SH-SY5Y (cell line): ENCODE measurements around the gene RASGRF2.

Source experiments
- GATA2 ChIP-seq: IDR thresholded peaks from 2 replicates; pipeline ENCODE4 v1.6.1; 2011; ENCODE audit warnings: mild to moderate bottlenecking, low read depth, low read length
- GATA3 ChIP-seq: IDR thresholded peaks from 2 replicates; pipeline ENCODE4 v1.6.1; 2011; ENCODE audit warnings: low read depth, mild to moderate bottlenecking, low read length, moderate library complexity

DNA sequence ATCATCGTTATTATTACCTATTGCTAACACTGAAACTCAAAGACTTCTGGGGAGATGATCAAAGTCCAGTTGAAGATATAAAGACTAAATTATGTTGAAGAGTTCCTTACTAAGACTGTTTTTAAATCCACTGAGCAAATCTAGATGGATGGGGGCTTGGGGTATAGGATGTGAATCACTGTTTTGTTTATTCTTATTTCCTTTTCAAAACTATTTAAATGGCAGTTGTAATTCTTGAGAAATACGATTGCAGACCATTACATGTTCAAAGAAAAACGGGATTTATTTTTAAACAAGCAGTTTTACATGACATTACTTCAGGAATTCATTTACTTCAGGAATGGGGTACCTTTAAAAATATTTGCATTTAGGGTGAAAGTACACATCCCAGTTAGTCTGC is 4.3 kb downstream of the RASGRF2 start:
- TF ChIP-seq GATA2 (no peak), GATA3 (no peak)
